Right lung (tissue), 5 donors: ENCODE data around the gene CER1. TPM values are rescaled to one million over a fixed set of nuclear protein-coding genes. Genes with fewer than 3 reads are reported as not detected.

ENCODE experiments used
- polyA plus RNA-seq, 5 donors: library from polyadenylated mRNA; unstranded; fragments of 120-200 nt; gene quantifications; one replicate each; pipeline versions ENCODE4 v1.2.1 to v1.2.3, GENCODE V29; 2013; ENCODE audit warnings: inconsistent platforms in 1 of 5, low replicate concordance in 1 of 5; ENCODE audit not compliant: insufficient read length in 5 of 5, insufficient read depth in 1 of 5

CER1 gene
- polyA plus RNA-seq, 5 donors = 0.18 to 0.68 (median 0.42) TPM

Other genes starting within 250 kb of the CER1 start
- gene ZDHHC21, start 29.3 kb downstream of the CER1 start, polyA plus RNA-seq = 10 to 100 TPM; 12.8 to 33.7 (median 23.7) TPM
- 100 to 1,000 TPM in 2 of 5 donors, 10 to 100 TPM in 3; 40.2 to 104 (median 89.7) TPM for gene FREM1, start 187.7 kb upstream of the CER1 start, polyA plus RNA-seq